ENCODE data around the gene RAD9A.

Gene RAD9A

GRCh38 chr11:67391304-67392182, at the start of gene RAD9A:
TSS of gene RAD9A (plus strand) at chr11:67391986. CDS start at chr11:67392045, 59 bp downstream.
- DNase-seq: peak; percentile 90

DNA sequence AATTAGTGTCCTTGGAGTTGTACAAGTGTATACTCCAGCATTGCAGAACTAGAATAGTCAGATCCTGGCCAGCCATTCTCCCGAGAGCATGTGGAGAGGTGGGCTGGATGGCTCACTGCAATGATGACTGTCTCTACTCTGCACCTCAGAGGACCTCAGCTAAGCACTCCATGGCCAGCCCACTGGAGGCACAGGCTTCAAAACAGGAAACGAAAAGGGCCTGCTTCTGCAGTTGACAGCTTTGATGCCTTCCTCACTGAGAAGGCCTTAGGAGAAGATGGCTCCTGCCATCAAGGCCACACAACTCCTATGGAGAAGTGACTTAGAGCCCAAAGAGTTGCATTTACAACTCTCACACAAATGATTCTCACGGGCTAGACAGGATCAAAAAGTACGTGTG, 47.5 kb upstream of the RAD9A start:
- DNase-seq: no peak

DNA sequence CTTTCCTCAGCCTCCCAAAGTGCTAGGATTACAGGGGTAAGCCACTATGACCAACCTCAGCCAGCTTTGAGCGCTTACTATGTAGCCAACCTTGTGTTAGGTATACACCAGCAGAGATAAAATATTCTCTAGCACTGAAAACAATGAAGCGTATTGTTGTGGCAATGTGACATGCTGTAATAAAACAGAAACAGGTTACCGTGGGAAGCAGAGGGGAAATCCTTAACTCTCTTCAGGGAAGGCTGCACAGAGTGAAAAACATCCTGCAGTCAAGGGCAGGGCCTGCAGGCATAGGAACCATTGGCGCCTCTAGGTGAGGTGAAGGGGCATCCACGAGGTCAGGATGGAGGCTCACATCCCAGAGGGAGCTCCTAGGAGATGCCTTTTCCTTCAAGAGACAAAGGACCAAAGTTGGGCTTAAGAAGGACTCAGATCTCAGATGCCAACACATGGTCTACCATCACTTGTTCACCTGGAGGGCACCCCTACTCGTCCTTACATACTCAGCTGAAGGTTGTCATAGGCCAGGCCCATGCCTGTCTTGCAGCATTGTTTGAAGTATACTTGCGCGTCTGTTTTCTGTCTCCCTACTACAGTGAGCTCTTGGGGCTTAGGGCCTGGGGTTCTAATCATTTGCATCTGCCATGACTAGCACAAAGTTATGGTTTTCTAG, 46.4 kb upstream of the RAD9A start:
- DNase-seq: no peak

DNA sequence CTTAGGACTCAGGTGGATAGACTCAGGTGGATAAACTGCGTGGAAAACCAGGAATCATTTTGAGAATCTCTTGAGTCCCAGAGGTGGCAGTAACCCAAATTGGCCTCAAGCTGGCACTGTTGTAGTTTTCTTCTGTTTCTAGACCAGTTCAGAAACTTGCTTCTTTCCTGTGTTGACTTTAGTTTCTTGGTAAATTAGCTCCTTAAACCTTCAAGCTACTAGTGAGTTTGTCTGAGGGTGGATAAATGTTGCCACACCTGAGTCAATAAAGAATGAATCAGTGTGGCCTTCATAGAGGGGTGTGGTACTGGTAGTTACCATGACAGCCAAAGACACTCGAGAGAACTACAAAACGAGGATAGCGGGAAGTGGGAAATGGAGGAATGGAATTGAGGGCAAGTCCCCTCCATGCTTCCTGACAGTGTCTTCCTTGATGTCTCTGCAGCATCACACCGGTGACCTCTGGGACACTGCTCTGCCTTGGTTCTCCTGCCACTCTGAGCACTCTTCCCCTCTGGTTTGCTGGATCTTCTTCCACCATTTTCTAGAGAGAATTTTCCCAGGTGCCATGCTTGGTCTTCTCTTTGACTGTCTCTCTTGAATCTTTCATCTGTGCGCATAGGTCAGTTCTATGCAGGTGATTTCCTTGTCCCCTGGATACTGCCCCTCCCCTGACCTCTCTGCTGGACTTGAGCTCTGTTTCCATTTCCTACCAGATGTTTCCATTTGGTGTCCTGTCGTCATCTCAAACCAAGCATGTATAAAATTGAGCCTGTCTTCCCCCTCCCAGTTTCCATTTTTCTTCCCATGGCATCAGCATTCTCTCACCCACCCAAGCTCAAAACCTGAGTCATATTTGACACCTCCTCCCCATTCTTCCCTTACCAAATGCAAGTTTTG, 45.6 kb upstream of the RAD9A start:
- DNase-seq: no peak

DNA sequence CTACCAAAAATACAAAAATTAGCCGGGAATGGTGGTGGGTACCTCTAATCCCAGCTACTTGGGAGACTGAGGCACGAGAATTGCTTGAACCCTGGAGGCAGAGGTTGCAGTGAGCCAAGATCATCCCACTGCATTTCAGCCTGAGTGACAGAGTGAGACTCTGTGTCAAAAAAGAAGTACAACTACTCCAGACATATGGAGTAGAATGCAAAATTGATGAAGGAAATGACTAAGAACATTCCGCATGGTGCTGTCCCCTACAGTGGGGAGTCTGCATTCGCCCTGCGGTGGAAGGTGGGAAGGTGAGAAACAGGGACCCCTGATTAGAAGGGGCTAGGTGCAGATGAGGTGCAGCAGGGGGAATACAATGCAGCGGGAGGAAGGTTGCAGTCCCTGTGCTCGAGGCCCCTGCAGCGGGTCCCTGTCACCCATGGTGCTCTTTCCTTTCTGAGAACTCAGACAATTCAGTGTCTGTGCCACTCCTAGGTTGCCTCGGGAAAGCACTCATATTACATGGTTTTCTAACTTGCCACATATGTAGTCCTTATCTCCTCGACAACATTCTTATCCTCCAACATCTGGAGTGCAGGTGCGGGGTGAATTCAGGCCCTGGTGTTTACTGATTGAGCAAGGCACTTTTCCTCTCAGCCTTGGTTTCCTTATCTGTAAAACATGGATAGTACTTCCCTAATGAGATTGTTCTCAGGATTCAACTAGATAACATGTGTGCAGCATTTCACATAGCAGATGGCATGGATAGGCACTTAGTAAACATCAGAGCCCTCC, 43.6 kb upstream of the RAD9A start:
- no peak for DNase-seq

- DNase-seq: no peak
Observed at GRCh38 chr11:67349036-67349435, 42.8 kb upstream of the RAD9A start.

GRCh38 chr11:67349457-67349856, 42.3 kb upstream of the RAD9A start:
- no peak for DNase-seq

GRCh38 chr11:67349928-67350465, 41.8 kb upstream of the RAD9A start:
- no peak for DNase-seq

- peak; percentile 74 for DNase-seq
Observed at GRCh38 chr11:67351275-67352005, 40.3 kb upstream of the RAD9A start.

DNA sequence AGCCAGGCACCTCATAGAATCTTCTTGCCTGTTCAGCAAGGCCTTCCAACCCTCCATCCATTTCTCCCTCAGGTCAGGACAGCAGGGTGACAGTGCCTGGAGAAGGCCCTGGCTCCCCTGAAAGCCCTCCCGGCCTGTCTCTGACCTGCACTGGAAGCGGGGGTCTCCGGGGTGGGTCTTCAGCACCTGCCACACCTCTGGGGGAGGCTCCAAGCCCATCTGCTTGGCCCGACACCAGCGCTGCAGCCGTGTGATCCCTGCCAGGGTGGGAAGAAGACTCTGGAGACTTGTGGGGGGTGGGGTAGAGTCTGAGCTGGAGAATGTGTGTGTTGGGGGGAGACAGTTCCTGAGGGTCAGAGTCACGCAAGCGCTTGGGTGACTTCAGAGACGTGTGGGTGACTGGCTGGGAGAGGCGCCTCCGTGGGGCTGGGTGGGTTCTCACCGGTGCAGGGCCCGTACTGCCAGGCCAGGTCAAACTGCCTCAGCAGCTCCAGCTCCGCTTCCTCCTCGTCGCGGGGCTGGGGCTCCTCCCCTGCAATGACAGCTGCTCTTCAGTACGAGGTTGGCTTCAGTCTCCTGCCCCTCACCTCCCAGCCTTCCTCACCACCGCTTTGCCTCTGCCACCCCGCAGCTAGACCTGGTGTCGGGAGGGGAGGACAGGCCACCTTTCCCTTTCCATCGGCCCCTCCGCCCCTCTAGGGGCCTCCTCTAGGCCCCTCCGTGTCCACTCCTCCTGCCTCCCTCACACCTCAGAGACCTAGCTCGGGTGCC, 39.1 kb upstream of the RAD9A start:
- DNase-seq: no peak

GRCh38 chr11:67353317-67354074, 38.3 kb upstream of the RAD9A start, which contains the start of gene POLD4:
TSS of gene POLD4 (minus strand) at chr11:67353546. CDS start at chr11:67353399, 147 bp downstream.
- peak; percentile 88 for DNase-seq

DNA sequence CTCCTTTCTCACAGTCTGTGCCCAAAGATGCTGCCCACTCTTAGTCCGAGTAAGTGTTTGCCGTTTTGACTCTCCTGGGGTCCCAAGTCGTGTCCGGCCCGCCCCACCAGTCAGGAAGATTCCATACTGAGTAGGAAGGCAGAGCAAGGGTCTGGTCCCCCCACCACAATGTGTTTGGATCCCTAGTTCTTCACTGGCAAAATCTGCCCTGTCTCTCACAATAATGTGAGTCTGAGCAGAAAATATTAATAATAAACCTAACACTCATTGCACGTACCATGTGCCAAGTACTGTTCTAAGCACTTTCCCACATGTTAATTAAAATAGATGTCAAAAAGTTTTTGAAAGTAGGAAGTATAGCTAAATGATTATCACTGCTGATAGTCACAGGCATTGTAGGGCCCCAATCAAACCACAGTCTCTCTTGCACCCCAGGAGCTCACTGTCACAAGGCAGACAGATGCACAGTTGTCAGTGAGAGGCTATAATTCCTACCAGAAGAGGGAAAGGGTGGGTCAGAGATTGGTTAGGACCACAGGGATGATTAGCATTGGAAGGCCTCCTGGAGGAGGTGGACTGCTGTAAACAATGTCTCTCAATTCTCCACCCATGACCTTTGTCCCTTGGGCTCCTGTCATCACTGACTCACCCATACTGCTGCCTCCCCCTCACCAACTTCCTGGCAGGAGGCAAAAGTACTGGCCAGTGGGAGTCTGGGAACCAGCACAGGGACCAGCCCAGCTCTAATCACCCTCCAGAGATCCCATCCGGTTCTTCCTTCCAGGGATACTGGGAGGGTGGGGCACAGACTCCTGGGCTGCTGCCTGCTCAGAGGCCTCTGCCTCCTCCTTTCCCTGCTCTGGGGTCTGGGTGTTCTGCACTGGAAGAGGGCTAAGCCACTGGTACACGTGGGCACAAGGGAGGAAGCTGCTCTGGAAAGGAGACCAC, 37.4 kb upstream of the RAD9A start:
- no peak for DNase-seq

DNA sequence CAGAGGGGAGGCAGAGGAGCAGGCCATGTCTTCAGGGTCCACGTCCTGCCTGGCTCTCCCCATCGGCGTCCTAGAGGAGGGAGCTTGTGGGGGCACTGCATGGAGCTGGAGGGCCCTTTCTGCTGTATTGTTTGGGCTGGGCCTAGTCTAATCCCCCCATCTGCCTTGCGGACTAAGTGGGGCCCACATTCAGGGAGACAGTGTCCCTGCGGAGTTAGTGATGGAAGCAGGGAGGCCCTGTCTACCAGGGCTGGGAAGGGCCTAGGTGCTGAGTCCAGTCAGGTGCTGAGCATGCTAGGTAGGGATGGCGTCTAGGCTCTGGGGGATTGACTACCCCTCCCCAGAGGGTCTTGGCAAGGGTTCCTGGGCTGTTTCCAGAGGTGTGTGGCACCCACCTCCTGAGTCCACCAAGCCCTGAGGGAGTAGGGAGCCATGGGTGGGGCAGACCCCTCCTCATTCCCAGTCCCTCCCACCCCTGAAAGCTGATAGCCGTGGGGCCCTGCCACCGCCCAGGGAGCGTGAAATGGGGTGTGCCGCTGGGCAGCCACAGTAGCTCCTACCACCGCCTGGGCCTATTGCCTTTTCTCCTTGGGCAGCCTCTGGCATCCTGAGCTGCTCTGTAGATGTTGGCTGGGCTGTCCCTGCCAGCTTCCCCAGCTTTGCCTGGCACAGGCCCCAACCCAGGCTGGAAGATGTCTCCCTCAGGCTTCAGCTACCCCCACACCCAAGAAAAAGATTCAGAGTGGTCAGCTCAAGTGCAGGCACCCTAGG, 36.6 kb upstream of the RAD9A start:
- DNase-seq: no peak

DNA sequence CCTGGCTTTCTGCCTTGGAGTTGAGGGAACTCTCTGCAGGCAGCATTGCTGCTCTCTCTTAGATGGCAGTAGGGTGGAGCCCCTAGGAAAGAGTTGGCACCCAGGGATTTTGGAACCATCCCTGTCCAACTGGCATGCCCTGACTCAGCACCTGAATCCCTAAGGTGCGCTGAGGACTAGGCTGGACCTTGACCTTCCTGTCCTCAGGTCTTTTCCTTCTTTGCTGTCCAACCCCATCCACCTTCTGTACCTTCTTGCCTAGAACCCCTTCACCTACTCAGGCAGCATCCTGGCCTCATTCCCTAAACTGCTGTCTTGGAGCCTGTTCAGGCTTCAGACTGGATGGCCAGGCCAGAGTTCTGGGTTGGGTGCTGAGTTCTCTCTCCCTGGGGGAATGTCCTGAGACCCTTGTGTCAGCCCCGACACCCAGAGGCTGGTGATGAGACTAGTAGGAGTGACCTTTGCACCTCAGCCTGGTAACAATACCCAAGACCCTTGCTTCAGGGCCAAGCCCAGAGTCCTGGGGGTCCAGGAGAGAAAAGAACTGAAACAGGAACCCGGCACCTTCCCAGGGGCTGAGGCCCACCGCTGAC, 35.9 kb upstream of the RAD9A start:
- DNase-seq: no peak

GRCh38 chr11:67356387-67356863, 35.4 kb upstream of the RAD9A start:
- no peak for DNase-seq

- peak; percentile 68 for DNase-seq
Observed at GRCh38 chr11:67356864-67357561, 34.8 kb upstream of the RAD9A start.
